ENCODE results near the gene TM2D3. TPM values are rescaled to one million over a fixed set of nuclear protein-coding genes. Genes with fewer than 3 reads are reported as not detected.
"Not testable (repeated sequence)": the region's sequence is repeated elsewhere in the genome, so short reads cannot be mapped to it uniquely, and the experiment has no call there.

Gene TM2D3
- total RNA-seq, 1 experiment from 2014 or later, result 37.5 TPM

GRCh38 chr15:101657171-101657570, 5.0 kb upstream of the TM2D3 start:
- DNase-seq (ENCODE audit: low read depth), result no peak

DNA sequence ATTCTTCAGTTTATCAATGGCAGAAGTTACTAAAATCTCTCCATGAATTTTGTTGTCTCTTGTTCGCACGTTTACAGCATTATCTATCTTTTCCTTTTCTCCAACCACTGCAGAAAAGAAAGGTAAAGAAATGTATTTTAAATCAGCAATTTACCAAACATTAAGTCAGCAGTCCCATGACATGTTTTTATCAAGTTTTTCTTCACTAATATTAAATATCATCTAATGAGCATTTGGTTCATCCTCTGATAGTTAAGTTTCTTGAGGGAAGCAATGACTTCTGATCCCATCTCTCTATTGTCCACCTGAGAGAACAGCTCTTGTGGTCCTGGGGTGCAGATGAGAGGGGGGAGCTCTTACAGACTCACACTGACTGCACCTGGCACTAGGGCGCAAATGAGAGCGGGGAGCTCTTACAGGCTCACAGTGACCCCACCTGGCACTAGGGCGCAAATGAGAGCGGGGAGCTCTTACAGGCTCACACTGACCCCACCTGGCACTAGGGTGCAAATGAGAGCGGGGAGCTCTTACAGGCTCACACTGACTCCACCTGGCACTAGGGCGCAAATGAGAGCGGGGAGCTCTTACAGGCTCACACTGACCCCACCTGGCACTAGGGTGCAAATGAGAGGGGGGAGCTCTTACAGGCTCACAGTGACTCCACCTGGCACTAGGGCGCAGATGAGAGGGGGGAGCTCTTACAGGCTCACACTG, 2.6 kb upstream of the TM2D3 start:
- not testable (repeated sequence) for DNase-seq (ENCODE audit: low read depth)

DNA sequence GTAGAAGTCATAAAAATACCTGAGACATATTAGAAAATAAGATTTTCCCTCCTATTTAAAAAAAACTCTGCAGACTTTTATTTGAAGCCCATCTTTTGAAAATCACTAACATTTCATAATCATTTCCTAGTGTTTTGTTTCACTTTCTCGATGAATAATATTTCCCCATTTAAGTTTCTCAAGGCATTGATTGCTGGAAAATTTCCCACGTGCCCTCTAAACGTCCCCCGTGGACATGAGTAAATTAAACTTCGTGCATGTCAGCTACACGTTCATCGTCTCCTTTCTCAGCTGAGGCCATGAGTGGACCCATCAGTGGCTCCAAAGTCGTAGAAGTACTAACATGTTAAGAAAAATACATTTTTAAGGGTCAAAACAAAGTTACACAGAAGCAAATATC, 2.0 kb upstream of the TM2D3 start:
- DNase-seq (ENCODE audit: low read depth), result no peak

DNA sequence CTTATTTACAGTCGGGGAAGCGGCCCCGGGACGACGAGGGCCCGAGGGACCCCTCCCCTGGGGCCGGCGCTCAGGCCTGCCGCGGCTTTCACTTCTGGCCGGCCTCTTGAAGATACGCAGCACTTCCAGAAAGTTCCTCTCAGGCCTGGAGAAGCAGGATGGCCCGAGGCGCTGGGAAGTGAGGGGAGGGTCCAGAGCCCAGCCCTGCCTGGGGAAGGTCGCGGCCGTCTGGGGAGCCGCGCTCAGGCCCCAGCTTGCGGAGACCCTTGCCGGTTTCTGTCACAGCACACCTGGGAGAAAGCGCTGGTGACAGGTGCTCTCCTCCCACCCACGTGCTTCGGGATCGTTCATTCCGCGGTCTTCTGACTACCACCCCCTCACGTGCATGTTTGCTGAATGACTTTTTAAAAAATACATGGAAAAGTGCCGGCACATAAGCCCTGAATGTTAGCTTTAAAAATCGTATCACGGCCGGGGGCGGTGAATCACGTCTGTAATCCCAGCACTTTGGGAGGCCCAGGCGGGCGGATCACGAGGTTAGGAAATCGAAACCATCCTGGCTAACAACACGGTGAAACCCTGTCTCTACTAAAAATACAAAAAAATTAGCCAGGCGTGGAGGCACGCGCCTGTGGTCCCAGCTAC, 727 bp upstream of the TM2D3 start:
- peak; percentile 53 for DNase-seq (ENCODE audit: low read depth)

- no peak for DNase-seq (ENCODE audit: low read depth)
Observed at GRCh38 chr15:101651554-101652097, 555 bp downstream of the TM2D3 start.

GRCh38 chr15:101650145-101650544, 2.0 kb downstream of the TM2D3 start:
- no peak for DNase-seq (ENCODE audit: low read depth)

DNA sequence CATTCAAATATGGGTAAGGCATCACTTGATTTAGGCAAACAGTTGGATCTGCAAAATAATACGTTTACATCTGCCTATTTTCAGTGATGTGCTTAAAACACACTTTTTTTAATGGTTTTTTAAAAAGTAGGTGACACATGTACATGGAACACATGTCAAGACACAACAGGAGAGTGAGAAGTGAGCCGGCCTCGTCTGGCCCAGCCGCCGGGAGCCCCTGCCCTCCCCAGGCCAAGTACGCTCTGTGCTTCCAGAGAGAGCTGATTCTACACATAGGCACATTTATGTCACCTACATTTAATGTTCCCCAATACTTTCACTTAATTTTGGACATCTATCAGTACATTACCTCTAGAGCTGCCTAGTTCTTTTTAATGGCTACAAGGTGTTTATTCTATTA, 3.8 kb downstream of the TM2D3 start:
- no peak for DNase-seq (ENCODE audit: low read depth)

DNA sequence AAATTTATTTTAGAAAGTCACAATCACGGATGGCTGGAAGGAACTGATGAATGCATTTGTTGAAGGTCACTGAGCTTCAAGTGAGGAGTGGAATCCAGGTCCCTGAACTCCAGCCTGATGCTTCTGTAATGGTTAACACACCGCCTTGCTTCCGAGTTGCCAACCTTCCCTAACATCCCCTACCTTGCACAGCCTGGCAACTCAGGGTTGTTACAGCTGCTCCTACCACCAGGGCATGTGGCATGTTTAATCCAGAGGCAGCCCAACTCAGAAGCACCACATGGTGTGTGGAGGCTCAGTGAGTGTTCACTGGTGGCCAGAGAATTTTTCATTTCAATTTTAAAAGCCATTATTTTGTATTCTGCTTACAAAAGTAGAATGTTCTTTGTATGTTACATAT, 4.9 kb downstream of the TM2D3 start:
- DNase-seq (ENCODE audit: low read depth), result no peak

DNA sequence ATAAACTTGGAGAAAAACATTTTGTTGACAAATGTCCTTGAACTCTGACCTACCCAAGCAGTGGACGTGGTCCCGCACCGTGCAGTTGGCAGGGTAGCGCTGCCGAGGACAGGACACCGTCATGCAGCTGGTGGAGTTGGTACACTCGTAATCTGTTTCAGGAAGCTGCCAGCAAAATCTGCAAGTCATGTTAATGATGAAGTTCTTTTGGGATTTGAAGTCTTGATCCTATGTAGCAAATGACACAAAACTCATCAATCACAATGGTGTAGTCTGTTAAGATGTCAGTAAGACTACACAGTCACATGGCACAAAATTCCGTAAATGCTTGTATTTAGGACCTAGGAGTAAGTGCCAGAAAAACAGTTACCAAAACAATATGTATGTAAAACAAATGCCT, 5.5 kb downstream of the TM2D3 start:
- DNase-seq (ENCODE audit: low read depth), result no peak

DNA sequence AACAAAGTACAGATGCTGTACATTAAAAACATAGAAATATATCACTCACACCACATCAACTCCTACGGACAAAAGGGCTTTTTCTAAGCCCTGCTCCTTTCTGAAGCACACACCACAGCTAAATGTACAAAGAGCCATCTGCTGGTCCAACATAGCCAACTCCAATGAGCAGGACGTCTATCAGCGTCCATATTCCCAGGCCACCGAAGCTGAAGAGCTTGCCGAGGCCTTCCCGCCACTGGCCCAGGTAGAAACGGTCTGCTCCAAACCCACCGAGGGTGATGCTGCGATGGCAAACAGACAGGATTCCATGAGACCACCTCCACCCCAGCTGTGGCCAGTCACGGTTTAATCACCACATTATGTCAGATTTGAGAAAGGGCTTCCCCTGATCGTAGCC, 9.8 kb downstream of the TM2D3 start:
- no peak for DNase-seq (ENCODE audit: low read depth)

- no peak for DNase-seq (ENCODE audit: low read depth)
Observed at GRCh38 chr15:101641894-101642293, 10.3 kb downstream of the TM2D3 start.

GRCh38 chr15:101641129-101641764, 10.9 kb downstream of the TM2D3 start:
- peak; percentile 61 for DNase-seq (ENCODE audit: low read depth)

DNA sequence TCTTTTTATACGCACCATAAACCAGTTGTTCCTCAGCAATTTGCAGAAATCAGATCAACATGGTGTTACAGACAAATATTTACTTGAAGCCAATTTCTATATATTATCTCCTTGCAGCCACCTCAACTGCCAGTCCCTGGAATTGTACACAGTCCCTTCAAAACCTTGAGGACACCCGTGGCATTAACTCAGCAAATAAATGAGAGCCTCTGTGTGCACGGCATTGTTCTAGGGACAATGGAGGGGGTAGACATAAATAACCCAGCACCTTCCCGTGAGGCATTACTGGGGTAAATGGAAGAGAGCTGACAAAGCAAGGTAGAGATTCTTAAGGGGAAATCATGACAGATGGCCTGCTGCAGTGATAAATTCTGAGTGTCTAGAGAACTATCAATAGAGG, 12.5 kb downstream of the TM2D3 start:
- no peak for DNase-seq (ENCODE audit: low read depth)

DNA sequence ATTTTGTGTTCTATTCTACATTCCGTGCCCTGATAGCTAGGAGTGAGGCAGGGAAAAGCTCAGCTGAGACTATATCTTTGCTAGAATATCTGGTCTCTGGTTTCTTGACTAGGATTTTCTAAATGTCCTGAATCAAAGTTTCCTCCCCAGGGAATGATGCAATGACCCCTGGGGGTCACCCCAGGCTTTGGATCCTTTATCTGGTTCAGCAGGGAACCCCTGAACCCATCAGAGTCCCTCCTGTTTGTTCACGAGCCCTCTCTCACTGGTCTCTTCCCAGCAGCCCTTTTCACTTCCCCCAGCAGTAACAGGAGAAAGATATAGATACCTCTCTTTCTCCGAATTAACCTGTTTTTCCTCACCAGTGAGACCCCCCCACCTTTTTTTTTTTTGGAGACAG, 14.3 kb downstream of the TM2D3 start:
- no peak for DNase-seq (ENCODE audit: low read depth)

DNA sequence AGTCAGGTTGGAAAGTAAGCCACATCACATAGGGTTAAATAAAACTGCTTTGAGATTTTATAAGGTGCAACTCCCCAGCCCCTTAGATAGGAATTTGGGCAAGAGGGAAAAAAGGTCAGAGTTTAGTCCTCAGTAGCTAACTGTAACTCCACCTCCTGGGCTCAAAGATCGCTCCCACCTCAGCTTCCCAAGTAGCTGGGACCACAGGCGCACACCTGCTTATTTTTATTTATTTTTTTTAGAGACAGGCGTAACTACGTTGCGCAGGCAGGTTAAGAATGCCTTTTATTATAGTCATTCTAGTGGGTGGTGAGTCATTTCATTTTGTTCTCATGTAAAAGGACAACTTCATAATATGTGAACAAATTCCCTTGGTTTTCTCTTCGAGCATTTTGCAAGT, 14.7 kb downstream of the TM2D3 start:
- DNase-seq (ENCODE audit: low read depth), result no peak

- DNase-seq (ENCODE audit: low read depth), result no peak
Observed at GRCh38 chr15:101637038-101637437, 15.1 kb downstream of the TM2D3 start.

GRCh38 chr15:101635944-101636727, 16.0 kb downstream of the TM2D3 start:
- no peak for DNase-seq (ENCODE audit: low read depth)

DNA sequence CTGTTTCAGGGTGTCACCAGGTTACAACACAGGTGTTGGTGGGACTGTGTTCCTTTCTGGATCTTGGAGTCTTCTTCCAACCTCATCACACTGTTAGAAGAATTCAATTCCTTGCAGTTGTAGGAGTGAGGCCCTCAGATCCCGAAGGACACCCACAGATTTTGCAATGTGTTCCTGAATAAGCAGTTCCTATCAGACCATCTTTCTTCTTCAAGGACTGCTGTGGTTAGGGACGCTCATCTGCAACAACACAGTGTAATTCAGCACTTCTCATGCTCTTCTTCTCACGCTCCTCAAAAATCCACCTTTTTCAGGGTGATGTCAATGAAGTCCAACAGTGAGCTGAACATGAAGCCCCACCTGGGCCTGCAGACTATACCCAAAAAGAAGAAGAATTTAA, 18.8 kb downstream of the TM2D3 start:
- no peak for DNase-seq (ENCODE audit: low read depth)

DNA sequence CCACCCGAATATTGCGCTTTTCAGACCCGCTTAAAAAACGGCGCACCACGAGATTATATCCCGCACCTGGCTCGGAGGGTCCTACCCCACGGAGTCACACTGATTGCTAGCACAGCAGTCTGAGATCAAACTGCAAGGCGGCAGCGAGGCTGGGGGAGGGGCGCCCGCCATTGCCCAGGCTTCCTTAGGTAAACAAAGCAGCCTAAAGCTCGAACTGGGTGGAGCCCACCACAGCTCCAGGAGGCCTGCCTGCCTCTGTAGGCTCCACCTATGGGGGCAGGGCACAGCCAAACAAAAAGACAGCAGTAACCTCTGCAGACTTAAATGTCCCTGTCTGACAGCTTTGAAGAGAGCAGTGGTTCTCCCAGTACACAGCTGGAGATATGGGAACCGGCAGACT, 25.5 kb downstream of the TM2D3 start:
- not testable (repeated sequence) for DNase-seq (ENCODE audit: low read depth)

GRCh38 chr15:101625980-101626379, 26.2 kb downstream of the TM2D3 start:
- peak; percentile 34 for DNase-seq (ENCODE audit: low read depth)

DNA sequence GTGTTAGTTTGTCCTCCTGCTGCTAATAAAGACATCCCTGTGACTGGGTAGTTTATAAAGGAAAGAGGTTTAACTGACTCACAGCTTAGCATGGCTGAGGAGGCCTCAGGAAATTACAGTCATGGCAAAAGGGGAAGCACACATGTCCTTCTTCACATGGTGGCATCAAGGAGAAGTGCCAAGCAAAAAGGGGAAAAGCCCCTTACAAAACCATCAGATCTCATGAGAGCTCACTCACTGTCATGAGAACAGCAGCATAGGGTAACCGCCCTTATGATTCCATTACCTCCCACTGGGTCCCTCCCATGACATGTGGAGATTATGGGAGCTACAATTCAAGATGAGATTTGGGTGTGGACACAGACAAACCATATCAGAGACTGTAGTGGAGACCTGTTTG, 27.0 kb downstream of the TM2D3 start:
- no peak for DNase-seq (ENCODE audit: low read depth)

All from LHCN-M2 (cell line).